Activated CD4-positive, alpha-beta T cell treated with anti-CD3 and anti-CD28 coated beads, Interleukin-2, amount 10 ng/mL, durations not matched to agents 24 days and 14 days (primary cell): Measurements from ENCODE around the gene CNTNAP2. TPM values are rescaled to one million over a fixed set of nuclear protein-coding genes. Genes with fewer than 3 reads are reported as not detected.

ENCODE experiments used
- DNase-seq: peaks from one replicate; pipeline ENCODE4 v3.0.0; 2022
- H3K27ac Mint-ChIP-seq: one replicate; pipeline ENCODE4 v1.8.0; 2022; ENCODE audit warnings: mild to moderate bottlenecking, mixed read lengths
- H3K27me3 Mint-ChIP-seq: one replicate; pipeline ENCODE4 v1.8.0; 2022; ENCODE audit warnings: mixed read lengths
- H3K36me3 Mint-ChIP-seq: one replicate; pipeline ENCODE4 v1.8.0; 2022; ENCODE audit warnings: low read depth, mild to moderate bottlenecking, mixed read lengths
- H3K4me1 Mint-ChIP-seq: one replicate; pipeline ENCODE4 v1.8.0; 2021; ENCODE audit warnings: mixed read lengths
- H3K4me3 Mint-ChIP-seq: one replicate; pipeline ENCODE4 v1.8.0; 2022; ENCODE audit warnings: mild to moderate bottlenecking, moderate library complexity, mixed read lengths
- H3K9me3 Mint-ChIP-seq: one replicate; pipeline ENCODE4 v1.8.0; 2021; ENCODE audit warnings: mixed read lengths
- intact Hi-C: fragments of 100-400 bp; cut with micrococcal nuclease; formaldehyde crosslinking; loops from one replicate; pipeline ENCODE4 v1.15.1; 2023
- total RNA-seq: library from RNA; stranded (reverse); gene quantifications from 2 replicates; pipeline ENCODE4 v1.2.3, GENCODE V29; 2022

Gene CNTNAP2
- total RNA-seq, 1 donor from 2014 or later: not detected

DNA sequence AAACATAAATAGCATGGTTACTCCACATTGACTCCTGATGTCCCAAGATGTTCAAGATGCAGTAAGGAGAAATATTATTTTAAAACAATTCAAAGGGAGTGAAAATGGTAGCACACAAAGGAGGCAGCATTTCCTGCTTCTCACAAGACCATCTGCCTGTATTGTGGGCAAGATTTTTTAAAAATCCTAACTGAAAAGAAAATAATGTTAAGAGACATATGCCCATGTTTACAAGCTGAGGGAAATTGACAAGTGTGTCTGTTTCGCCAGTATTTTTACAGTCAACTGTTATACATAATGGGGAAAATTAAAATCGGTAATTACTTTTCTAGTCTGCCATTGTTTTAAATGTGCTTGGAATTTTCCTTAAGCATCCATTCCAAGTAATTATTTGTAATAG is 1827.7 kb downstream of the CNTNAP2 start:
- Mint-ChIP-seq H3K4me3 (no peak overlapping the region), H3K36me3 (no peaks in the 10 kb centered on the region), H3K9me3 (no peaks in the 10 kb centered on the region), H3K4me1 (no peaks in the 10 kb centered on the region), H3K27ac (no peak overlapping the region), H3K27me3 (no peaks in the 10 kb centered on the region)
- intact Hi-C loops: no loop called here
- DNase-seq: no peak

DNA sequence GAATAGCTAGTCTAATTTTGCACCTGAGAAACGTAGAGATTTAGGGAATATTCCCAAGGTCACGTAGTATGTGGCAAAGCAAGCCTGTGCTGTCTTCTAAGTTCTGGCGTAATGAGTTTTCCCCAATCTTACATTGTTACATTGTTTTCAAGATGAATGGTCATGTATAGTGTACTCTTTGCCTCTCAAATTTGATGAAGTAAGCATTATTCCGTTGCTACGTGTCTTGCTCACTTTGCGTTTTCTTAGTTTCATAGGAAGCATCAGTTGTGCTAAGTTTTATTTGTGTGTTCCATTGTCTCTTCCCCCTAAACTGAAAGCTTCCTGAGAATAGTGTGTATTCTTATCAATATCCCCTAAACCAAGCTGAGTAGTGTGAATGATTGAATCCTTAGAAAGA is 1836.3 kb downstream of the CNTNAP2 start:
- H3K9me3 Mint-ChIP-seq: no peaks in the 10 kb centered on the region
- intact Hi-C loops: no loop called here
- no peak overlapping the region for H3K27ac Mint-ChIP-seq
- H3K4me1 Mint-ChIP-seq: no peaks in the 10 kb centered on the region
- H3K4me3 Mint-ChIP-seq: no peak overlapping the region
- H3K27me3 Mint-ChIP-seq: no peaks in the 10 kb centered on the region
- no peak for DNase-seq
- H3K36me3 Mint-ChIP-seq: no peaks in the 10 kb centered on the region

DNA sequence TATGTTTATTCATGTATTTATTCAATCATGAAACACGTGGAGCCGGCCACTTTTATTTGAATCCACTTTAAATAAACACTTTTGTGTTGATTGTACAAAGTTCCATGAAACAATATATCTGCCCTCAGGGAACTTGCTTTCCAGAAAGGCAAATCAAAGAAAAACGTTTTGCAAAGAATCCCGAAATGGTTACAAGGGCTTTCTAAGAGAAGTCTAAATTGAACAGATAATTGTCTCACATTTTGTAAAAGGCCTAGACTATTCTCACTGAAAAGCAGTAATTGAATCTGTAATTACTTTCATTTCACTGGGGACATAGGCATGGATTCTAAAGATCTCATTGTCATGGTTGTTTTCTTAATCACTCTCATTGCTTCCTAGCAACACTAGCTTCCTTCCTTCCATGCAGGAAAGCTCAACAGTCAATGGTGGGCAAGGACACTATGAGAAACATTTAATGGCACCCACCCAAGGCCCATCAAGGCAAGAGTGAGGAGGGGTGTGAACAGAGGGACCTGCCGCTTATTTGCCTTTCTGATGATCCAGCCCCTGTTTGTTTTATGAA is 1851.5 kb downstream of the CNTNAP2 start:
- no peak overlapping the region for H3K4me3 Mint-ChIP-seq
- H3K4me1 Mint-ChIP-seq: no peaks in the 10 kb centered on the region
- no peaks in the 10 kb centered on the region for H3K36me3 Mint-ChIP-seq
- H3K9me3 Mint-ChIP-seq: no peaks in the 10 kb centered on the region
- DNase-seq: no peak
- H3K27ac Mint-ChIP-seq: no peak overlapping the region
- intact Hi-C loops: no loop called here
- H3K27me3 Mint-ChIP-seq: no peaks in the 10 kb centered on the region

DNA sequence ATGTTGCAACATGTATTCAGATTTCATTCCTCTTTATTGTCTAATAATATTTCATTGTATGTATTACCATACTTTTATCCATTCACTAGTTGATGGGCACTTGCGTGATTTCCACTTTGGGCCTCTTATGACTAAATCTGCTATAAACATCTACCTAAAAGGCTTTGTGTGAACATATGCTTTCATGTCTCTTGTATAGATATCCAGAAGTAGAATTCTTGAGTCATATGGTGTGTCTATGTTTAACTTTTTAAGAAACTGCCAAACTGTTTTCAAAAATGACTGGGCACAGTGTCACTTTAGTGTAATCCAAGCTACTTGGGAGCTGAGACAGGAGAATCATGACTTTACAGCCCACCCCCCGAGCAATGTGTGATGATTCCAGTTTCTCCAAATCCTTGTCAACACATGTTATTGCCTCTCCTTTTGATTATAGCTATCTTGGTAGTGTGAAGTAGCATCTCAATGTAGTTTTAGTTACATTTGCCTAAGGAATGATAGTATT is 1855.1 kb downstream of the CNTNAP2 start:
- intact Hi-C loops: no loop called here
- H3K9me3 Mint-ChIP-seq: no peaks in the 10 kb centered on the region

DNA sequence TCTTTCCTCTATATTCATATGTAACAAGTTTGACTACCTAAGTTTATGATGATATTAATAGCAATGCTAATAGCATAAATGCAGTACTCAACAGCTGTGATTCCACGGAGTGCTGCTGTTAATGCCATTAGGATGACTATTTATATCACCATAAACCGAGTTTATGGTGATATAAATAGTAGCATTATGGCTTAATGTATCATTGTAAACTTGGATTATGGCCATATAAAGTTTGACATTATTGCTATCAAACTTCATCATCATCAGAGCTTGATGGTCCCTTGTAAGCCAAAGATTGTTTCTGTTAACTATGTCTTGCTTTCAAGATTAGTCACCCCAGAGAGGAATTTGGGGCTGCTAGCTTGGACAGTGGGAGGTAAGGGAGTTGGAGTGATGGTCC is 1861.6 kb downstream of the CNTNAP2 start:
- Mint-ChIP-seq H3K4me3 (no peak overlapping the region), H3K4me1 (no peaks in the 10 kb centered on the region), H3K27ac (no peak overlapping the region), H3K9me3 (no peaks in the 10 kb centered on the region), H3K36me3 (no peaks in the 10 kb centered on the region), H3K27me3 (no peaks in the 10 kb centered on the region)
- intact Hi-C loops: no loop called here
- no peak for DNase-seq

More for the DNA sequence above, 1855.1 kb downstream of the CNTNAP2 start:
- no peak overlapping the region for H3K4me3 Mint-ChIP-seq
- no peak for DNase-seq
- no peaks in the 10 kb centered on the region for H3K4me1 Mint-ChIP-seq
- no peak overlapping the region for H3K27ac Mint-ChIP-seq
- H3K36me3 Mint-ChIP-seq: no peaks in the 10 kb centered on the region
- H3K27me3 Mint-ChIP-seq: no peaks in the 10 kb centered on the region

DNA sequence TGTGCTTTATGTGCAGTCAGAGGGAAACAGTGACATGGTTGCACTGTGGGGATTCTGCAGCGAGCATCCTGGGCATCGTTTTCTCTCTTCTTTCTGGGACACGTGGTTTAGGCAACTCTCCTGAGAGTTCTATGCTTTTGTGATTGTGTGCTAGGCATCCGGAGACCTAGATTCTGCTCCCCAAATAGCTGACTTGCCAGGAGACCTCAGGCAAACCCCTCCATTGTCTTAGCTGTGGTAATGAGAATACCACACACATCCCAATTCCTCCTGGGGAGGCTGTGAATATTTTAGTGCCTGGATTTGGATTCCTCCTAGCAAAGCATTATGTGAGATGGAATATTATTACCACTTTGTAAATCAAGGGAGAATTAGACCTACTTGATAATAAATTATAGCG is 1862.0 kb downstream of the CNTNAP2 start:
- Mint-ChIP-seq H3K9me3 (no peaks in the 10 kb centered on the region), H3K4me3 (no peak overlapping the region), H3K27ac (no peak overlapping the region), H3K27me3 (no peaks in the 10 kb centered on the region), H3K4me1 (no peaks in the 10 kb centered on the region), H3K36me3 (no peaks in the 10 kb centered on the region)
- no peak for DNase-seq
- intact Hi-C loops: no loop called here

DNA sequence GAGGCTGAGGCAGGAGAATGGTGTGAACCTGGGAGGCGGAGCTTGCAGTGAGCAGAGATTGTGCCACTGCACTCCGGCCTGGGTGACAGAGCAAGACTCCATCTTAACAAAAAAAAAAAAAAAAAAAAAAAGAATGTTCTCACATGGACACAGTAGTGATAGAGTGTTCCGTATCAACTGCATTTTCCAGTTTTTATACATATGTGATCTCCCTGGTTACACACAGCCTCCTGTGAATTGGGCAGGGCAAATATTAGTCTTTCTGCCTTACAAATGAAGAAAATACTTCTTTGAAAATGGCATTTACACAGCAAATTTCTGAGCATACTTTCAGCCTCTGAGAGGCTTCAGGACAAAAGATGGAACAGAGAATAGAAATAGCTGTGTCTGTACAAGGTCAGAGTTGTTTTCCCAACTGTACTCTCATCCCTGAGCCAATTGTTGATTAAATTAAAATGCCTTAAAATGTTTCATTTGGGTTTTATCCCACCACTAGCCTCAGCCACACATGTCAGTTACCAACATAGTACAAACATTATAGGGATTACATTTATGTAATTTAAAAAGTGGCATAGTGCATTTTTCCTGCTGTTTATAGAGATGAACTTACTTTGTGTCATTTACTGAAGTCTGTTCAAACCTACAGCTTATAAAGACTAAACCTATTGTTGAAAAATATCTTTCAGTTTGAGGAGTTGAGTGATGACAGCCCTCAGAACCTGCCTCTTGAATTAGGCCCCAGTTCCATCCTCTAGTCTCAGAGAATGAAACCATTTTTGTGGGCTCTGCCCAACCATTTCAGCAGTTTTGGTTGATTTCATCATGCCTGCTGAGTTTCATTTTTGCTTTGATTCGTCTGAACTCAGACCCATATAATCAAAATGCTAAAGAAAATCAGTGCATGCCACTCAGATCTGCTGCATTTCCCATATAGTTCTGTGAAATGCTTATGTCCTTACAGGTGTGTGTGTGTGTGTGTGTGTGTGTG is 1864.5 kb downstream of the CNTNAP2 start:
- no peak overlapping the region for H3K4me3 Mint-ChIP-seq
- no peak for DNase-seq
- H3K36me3 Mint-ChIP-seq: no peaks in the 10 kb centered on the region
- H3K27ac Mint-ChIP-seq: no peak overlapping the region
- H3K27me3 Mint-ChIP-seq: no peaks in the 10 kb centered on the region
- no peaks in the 10 kb centered on the region for H3K4me1 Mint-ChIP-seq
- no peaks in the 10 kb centered on the region for H3K9me3 Mint-ChIP-seq
- intact Hi-C loops: no loop called here

DNA sequence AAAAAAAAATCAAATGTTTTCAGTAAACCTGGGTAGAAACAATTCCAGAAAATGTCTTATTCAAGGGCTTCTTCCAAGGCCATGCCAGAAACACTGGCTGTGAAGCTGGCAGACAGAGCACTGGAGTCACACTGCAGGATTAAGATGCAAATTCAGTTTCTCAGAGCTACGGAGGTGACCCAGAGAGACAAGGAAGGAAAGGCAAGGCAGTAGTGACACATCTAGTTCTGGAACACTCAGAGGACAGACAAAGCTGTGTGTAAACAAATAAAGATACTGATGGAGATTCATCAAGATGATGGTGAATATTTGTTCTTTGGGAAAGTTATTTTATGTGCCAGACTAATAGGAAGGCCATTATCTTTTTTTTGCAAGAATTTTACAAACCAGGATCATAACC is 1865.7 kb downstream of the CNTNAP2 start:
- H3K36me3 Mint-ChIP-seq: no peaks in the 10 kb centered on the region
- H3K9me3 Mint-ChIP-seq: no peaks in the 10 kb centered on the region
- H3K27me3 Mint-ChIP-seq: no peaks in the 10 kb centered on the region
- no peaks in the 10 kb centered on the region for H3K4me1 Mint-ChIP-seq
- no peak for DNase-seq
- no peak overlapping the region for H3K4me3 Mint-ChIP-seq
- no peak overlapping the region for H3K27ac Mint-ChIP-seq
- intact Hi-C loops: no loop called here

DNA sequence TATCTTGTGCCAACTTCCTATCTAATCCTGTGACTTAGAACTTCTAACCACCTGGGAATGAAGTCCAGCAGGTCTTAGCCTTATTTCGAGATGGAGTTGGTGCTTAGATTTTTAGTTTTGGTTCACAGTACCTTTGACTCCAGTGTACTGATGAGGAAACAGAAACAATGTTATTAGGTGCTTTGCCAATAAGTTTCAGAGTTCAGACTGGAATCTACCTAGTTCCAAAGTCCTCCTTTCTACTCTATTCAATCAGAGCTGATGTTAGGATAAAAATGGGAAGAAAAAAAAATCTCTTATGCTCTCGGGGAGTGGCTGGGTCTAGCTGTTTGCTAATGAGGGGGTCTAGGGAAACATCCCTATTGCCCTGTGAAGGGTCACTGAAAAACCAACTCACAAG is 1867.7 kb downstream of the CNTNAP2 start:
- Mint-ChIP-seq H3K4me1 (no peaks in the 10 kb centered on the region), H3K27ac (no peak overlapping the region), H3K4me3 (no peak overlapping the region), H3K9me3 (no peaks in the 10 kb centered on the region), H3K27me3 (no peaks in the 10 kb centered on the region), H3K36me3 (no peaks in the 10 kb centered on the region)
- intact Hi-C loops: no loop called here
- no peak for DNase-seq

DNA sequence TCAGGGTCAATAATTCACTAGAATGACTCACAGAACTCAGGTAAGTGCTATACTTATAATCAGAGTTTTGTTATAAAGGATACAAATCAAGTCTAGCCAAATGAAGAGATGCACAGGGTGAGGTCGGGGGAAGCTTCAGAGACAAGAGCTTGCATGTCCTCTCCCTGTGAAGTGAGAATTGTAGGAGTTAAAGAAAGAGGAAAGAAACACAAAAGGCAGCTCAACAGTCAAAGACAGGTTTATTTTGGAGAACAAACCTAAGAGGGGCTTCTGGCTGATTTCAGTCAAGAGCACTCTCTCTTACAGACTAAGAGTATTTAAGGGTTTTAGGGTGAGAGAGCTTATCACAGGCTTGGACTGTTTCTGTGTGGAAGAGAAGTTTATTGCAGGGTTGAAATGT is 1873.5 kb downstream of the CNTNAP2 start:
- Mint-ChIP-seq H3K4me1 (no peaks in the 10 kb centered on the region), H3K9me3 (no peaks in the 10 kb centered on the region), H3K4me3 (no peak overlapping the region), H3K36me3 (no peaks in the 10 kb centered on the region), H3K27ac (no peak overlapping the region), H3K27me3 (no peaks in the 10 kb centered on the region)
- DNase-seq: no peak
- intact Hi-C loops: no loop called here

DNA sequence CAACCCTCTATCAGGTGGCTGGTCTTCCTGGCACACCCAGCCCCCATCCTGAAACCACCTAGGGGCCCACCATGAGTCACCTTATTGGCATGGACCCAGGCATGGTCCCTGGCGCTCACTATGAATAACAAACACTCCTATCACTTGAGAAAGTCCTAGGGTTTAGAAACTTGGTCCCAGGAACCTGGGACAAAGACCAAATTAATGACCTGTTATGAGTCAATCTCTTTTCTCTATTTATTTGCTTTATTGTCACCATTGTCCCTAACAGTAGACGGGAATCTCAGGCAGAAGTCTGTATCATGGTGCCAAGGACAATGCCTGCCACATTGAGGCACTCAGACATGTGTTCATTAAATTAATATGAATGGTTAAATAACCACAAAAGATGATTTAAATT is 1874.3 kb downstream of the CNTNAP2 start:
- Mint-ChIP-seq H3K4me3 (no peak overlapping the region), H3K36me3 (no peaks in the 10 kb centered on the region), H3K27me3 (no peaks in the 10 kb centered on the region), H3K4me1 (no peaks in the 10 kb centered on the region), H3K9me3 (no peaks in the 10 kb centered on the region), H3K27ac (no peak overlapping the region)
- intact Hi-C loops: no loop called here
- no peak for DNase-seq

DNA sequence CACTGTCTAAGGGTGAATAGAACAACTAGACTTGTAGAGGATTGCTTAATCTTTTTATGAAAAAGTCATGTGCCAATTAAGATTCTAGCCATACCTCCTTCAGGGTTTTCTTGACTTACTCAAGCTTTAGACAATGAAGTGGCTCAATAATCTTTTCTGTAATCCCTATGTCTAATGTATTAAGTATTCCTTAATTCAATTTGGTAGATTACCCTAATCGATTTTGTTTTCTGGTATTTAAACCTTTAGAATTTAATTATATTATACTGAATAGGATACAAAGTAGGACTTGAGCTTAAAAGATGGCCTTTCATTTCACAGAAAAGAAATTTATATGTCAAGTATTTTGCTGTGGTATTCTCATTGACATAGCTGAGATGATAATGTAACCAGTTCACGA is 1876.1 kb downstream of the CNTNAP2 start:
- intact Hi-C loops: no loop called here
- Mint-ChIP-seq H3K36me3 (no peaks in the 10 kb centered on the region), H3K27ac (no peak overlapping the region), H3K4me1 (no peaks in the 10 kb centered on the region), H3K9me3 (no peaks in the 10 kb centered on the region), H3K27me3 (no peaks in the 10 kb centered on the region), H3K4me3 (no peak overlapping the region)
- no peak for DNase-seq

DNA sequence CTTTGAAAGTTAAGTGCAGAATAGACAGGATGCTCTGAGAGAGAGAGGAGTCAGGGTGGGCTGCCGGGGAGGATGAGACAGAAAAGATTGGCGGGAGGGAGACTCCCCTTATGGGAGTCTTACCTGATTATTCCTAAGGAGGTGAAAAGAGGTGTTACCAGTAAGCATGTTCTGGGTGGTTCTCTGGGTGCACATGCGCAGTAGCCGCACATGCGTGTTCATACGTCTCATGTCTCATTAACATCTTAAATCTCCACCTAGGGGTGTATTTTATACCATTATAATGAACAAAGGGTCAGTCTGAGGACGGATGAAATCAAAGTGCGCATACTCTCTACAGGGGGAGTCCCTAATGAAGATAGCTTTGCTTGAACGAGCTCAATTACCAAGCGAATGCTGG is 1881.0 kb downstream of the CNTNAP2 start:
- Mint-ChIP-seq H3K9me3 (no peaks in the 10 kb centered on the region), H3K27me3 (no peaks in the 10 kb centered on the region), H3K4me3 (no peak overlapping the region), H3K27ac (no peak overlapping the region), H3K36me3 (no peaks in the 10 kb centered on the region), H3K4me1 (no peaks in the 10 kb centered on the region)
- no peak for DNase-seq
- intact Hi-C loops: no loop called here

DNA sequence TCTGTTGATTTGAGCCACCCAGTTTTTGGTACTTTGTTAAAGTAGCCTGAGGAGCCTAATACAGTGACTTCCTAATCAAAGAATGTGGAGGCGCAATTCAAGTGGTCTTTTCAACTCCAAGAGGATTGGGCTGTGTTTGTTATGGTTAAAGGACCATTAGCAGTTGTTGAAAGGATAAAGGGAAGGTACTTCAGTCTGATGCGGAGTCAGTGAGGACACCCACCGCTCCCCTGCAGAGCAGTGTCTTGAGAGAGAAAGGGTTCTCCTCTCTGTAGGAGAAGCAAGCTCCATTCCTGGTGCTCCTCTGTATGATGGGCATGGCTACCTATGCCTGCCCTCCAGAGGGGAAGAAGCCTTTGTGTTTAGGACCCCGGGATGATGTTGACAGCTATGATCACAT is 1883.4 kb downstream of the CNTNAP2 start:
- Mint-ChIP-seq H3K4me1 (no peaks in the 10 kb centered on the region), H3K27me3 (no peaks in the 10 kb centered on the region), H3K4me3 (no peak overlapping the region), H3K9me3 (no peaks in the 10 kb centered on the region), H3K36me3 (no peaks in the 10 kb centered on the region), H3K27ac (no peak overlapping the region)
- intact Hi-C loops: no loop called here
- DNase-seq: no peak
